Panc1 (cell line): ENCODE data around the gene TTLL10. TPM values are rescaled to one million over a fixed set of nuclear protein-coding genes. Genes with fewer than 3 reads are reported as not detected.

Experiments used
- ATAC-seq: fragments of 200-7000 bp; cut with Tn5 transposase; 2 replicates; pipeline ENCODE4 v1.9.1; 2020; ENCODE audit warnings: mild to moderate bottlenecking, moderate library complexity
- BruUV-seq: library from RNA; stranded (reverse); fragments of 400-500 nt; replicated peaks from 2 replicates; lab custom pipeline; 2021; lab: Mats Ljungman, UMichigan
- CTCF ChIA-PET: fragments of 300-600 bp; sonication (Branson Sonifier 250); formaldehyde crosslinking; loops from one replicate; lab custom pipeline; 2022; ENCODE audit warnings: antibody characterized with exemption; lab: Charles Lee
- POLR2A ChIA-PET: fragments of 300-600 bp; sonication (Branson Sonifier 250); formaldehyde crosslinking; loops from one replicate; lab custom pipeline; 2022; ENCODE audit warnings: antibody characterized with exemption; lab: Charles Lee
- DNase-seq: peaks from one replicate; pipeline ENCODE4 v3.0.0-alpha.2; 2010; ENCODE audit warnings: low read depth, low spot score
- H3K27ac ChIP-seq: 2 replicates; pipeline ENCODE4 v1.5.1; 2011; ENCODE audit warnings: mild to moderate bottlenecking, low read length, inconsistent platforms
- H3K27me3 ChIP-seq: fragments of 200-500 bp; sonication (Bioruptor generic); 2 replicates; pipeline ENCODE4 v1.6.0; 2014; ENCODE audit warnings: low read length, inconsistent platforms; ENCODE audit not compliant: control insufficient read depth, insufficient read depth
- H3K36me3 ChIP-seq: fragments of 200-500 bp; sonication (Bioruptor generic); 2 replicates; pipeline ENCODE4 v1.5.1; 2014; ENCODE audit warnings: inconsistent platforms, mild to moderate bottlenecking, low read length, moderate library complexity; ENCODE audit not compliant: control insufficient read depth, insufficient read depth
- H3K4me1 ChIP-seq: 2 replicates; pipeline ENCODE4 v1.5.1; 2011; ENCODE audit warnings: inconsistent platforms, mild to moderate bottlenecking, low read length, moderate library complexity; ENCODE audit not compliant: control insufficient read depth, insufficient read depth
- H3K4me3 ChIP-seq, 2 experiments: 2 replicates each; pipeline ENCODE4 v1.5.1; 2011 to 2012; ENCODE audit warnings: low read depth in 2 of 2, low read length in 2 of 2, mild to moderate bottlenecking in 2 of 2, inconsistent platforms in 1 of 2, moderate library complexity in 1 of 2
- H3K9me3 ChIP-seq: fragments of 200-500 bp; sonication (Bioruptor generic); 2 replicates; pipeline ENCODE4 v1.5.1; 2014; ENCODE audit warnings: low read depth, mild to moderate bottlenecking, inconsistent platforms, low read length, moderate library complexity; ENCODE audit not compliant: control insufficient read depth, insufficient read depth
- POLR2AphosphoS5 ChIP-seq: IDR thresholded peaks from 2 replicates; pipeline ENCODE4 v1.6.1; 2012; ENCODE audit warnings: mild to moderate bottlenecking, low read depth, low read length, moderate library complexity
- SIN3A ChIP-seq: IDR thresholded peaks from 2 replicates; pipeline ENCODE4 v1.6.1; 2012; ENCODE audit warnings: low read depth, mild to moderate bottlenecking, low read length, moderate library complexity, borderline replicate concordance; ENCODE audit not compliant: insufficient read depth
- TCF7L2 ChIP-seq: IDR thresholded peaks from 2 replicates; pipeline ENCODE4 v1.6.1; 2011; ENCODE audit warnings: mild to moderate bottlenecking, low read depth, low read length, inconsistent platforms
- in situ Hi-C: cut with HindIII; loops from 2 replicates; pipeline ENCODE4 v1.10.0; 2016; ENCODE audit warnings: low sequenced_read_pairs, low pct_unique_long_range_greater_than_20kb
- intact Hi-C: fragments of 100-400 bp; cut with micrococcal nuclease; formaldehyde crosslinking; loops from one replicate; pipeline ENCODE4 v1.10.0; 2022; ENCODE audit not compliant: unreplicated experiment
- total RNA-seq: library from RNA; stranded (reverse); gene quantifications from one replicate; pipeline ENCODE4 v1.2.1, GENCODE V29; 2021; ENCODE audit not compliant: unreplicated experiment
- TF ChIP-seq, protein P1 (sequence below), 2 experiments: IDR thresholded peaks; 2 replicates each; pipeline ENCODE4 v1.6.1; 2011 to 2012; ENCODE audit warnings: low read depth in 2 of 2, control low read depth in 1 of 2, low read length in 1 of 2, mild to moderate bottlenecking in 1 of 2, moderate library complexity in 1 of 2; ENCODE audit not compliant: insufficient read depth in 1 of 2
- TF ChIP-seq, protein P2 (sequence below): fragments of 450-650 bp; IDR thresholded peaks from 2 replicates; pipeline ENCODE4 v1.5.1; 2017; ENCODE audit warnings: mild to moderate bottlenecking

The TTLL10 gene
- total RNA-seq, 1 experiment from 2014 or later, result not detected

GRCh38 chr1:1202831-1203560 is 29.3 kb downstream of the TTLL10 start:
- H3K4me1 ChIP-seq, result peaks cover 7% of the 10 kb centered on the region
- DNase-seq (no peak), ATAC-seq (no peak)
- H3K4me3 ChIP-seq, result no peak overlapping the region
- ChIA-PET CTCF (no interaction called here), POLR2A (no interaction called here)
- in situ Hi-C loops, result no loop called here
- no TSS peak for BruUV-seq
- no peaks in the 10 kb centered on the region for H3K27me3 ChIP-seq
- no peak overlapping the region for H3K27ac ChIP-seq
- H3K9me3 ChIP-seq, result no peaks in the 10 kb centered on the region
- intact Hi-C loops, result no loop called here
- TF ChIP-seq, protein P1, sequence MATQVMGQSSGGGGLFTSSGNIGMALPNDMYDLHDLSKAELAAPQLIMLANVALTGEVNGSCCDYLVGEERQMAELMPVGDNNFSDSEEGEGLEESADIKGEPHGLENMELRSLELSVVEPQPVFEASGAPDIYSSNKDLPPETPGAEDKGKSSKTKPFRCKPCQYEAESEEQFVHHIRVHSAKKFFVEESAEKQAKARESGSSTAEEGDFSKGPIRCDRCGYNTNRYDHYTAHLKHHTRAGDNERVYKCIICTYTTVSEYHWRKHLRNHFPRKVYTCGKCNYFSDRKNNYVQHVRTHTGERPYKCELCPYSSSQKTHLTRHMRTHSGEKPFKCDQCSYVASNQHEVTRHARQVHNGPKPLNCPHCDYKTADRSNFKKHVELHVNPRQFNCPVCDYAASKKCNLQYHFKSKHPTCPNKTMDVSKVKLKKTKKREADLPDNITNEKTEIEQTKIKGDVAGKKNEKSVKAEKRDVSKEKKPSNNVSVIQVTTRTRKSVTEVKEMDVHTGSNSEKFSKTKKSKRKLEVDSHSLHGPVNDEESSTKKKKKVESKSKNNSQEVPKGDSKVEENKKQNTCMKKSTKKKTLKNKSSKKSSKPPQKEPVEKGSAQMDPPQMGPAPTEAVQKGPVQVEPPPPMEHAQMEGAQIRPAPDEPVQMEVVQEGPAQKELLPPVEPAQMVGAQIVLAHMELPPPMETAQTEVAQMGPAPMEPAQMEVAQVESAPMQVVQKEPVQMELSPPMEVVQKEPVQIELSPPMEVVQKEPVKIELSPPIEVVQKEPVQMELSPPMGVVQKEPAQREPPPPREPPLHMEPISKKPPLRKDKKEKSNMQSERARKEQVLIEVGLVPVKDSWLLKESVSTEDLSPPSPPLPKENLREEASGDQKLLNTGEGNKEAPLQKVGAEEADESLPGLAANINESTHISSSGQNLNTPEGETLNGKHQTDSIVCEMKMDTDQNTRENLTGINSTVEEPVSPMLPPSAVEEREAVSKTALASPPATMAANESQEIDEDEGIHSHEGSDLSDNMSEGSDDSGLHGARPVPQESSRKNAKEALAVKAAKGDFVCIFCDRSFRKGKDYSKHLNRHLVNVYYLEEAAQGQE (IDR thresholded peaks at IDR 0.05; ENCODE audit: insufficient read depth in 1 of 2, low read depth in 2 of 2, low read length in 1 of 2), result no peak
- TF ChIP-seq, protein P2, sequence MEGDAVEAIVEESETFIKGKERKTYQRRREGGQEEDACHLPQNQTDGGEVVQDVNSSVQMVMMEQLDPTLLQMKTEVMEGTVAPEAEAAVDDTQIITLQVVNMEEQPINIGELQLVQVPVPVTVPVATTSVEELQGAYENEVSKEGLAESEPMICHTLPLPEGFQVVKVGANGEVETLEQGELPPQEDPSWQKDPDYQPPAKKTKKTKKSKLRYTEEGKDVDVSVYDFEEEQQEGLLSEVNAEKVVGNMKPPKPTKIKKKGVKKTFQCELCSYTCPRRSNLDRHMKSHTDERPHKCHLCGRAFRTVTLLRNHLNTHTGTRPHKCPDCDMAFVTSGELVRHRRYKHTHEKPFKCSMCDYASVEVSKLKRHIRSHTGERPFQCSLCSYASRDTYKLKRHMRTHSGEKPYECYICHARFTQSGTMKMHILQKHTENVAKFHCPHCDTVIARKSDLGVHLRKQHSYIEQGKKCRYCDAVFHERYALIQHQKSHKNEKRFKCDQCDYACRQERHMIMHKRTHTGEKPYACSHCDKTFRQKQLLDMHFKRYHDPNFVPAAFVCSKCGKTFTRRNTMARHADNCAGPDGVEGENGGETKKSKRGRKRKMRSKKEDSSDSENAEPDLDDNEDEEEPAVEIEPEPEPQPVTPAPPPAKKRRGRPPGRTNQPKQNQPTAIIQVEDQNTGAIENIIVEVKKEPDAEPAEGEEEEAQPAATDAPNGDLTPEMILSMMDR, result no peak
- TF ChIP-seq TCF7L2, result no peak
- TF ChIP-seq SIN3A, result no peak
- TF ChIP-seq POLR2AphosphoS5, result no peak
- no peaks in the 10 kb centered on the region for H3K36me3 ChIP-seq

- H3K27me3 ChIP-seq, result no peaks in the 10 kb centered on the region
- ChIA-PET POLR2A (no interaction called here), CTCF (no interaction called here)
- no TSS peak for BruUV-seq
- H3K36me3 ChIP-seq, result no peaks in the 10 kb centered on the region
- intact Hi-C loops, result no loop called here
- DNase-seq (no peak), ATAC-seq (no peak)
- TF ChIP-seq, protein P2, result no peak
- TF ChIP-seq POLR2AphosphoS5 (no peak), SIN3A (no peak), TCF7L2 (no peak)
- TF ChIP-seq, protein P1 (IDR thresholded peaks at IDR 0.05; ENCODE audit: insufficient read depth in 1 of 2, low read depth in 2 of 2, low read length in 1 of 2), result no peak
- no peak overlapping the region for H3K27ac ChIP-seq
- in situ Hi-C loops, result no loop called here
- peaks cover 11% of the 10 kb centered on the region for H3K4me1 ChIP-seq
- no peaks in the 10 kb centered on the region for H3K9me3 ChIP-seq
- no peak overlapping the region for H3K4me3 ChIP-seq
These were observed 30.1 kb downstream of the TTLL10 start for GRCh38 chr1:1203561-1204424.
